Transverse colon (tissue), 4 donors: ENCODE measurements around the gene ALKBH5. TPM values are rescaled to one million over a fixed set of nuclear protein-coding genes. Genes with fewer than 3 reads are reported as not detected.

Source experiments
- DNase-seq: peaks from one replicate; pipeline ENCODE4 v3.0.0-alpha.2; 2019
- H3K27ac ChIP-seq, 4 donors: fragments of 200-600 bp; sonication (generic); 2 replicates each; pipeline ENCODE4 v1.5.1; 2016 to 2018; ENCODE audit warnings: inconsistent platforms in 4 of 4
- H3K27me3 ChIP-seq: fragments of 200-600 bp; sonication (generic); 2 replicates; pipeline ENCODE4 v1.5.1; 2017; ENCODE audit warnings: inconsistent platforms
- H3K36me3 ChIP-seq, 4 donors: fragments of 200-600 bp; sonication (generic); 2 replicates each; pipeline ENCODE4 v1.5.1; 2017 to 2019; ENCODE audit warnings: inconsistent platforms in 4 of 4
- H3K4me1 ChIP-seq, 4 donors: fragments of 200-600 bp; sonication (generic); 2 replicates each; pipeline ENCODE4 v1.5.1; 2017 to 2020; ENCODE audit warnings: inconsistent platforms in 4 of 4
- H3K4me3 ChIP-seq, 4 donors: fragments of 200-600 bp; sonication (generic); 1 replicate in 1 of 4; 2 replicates in 3 of 4; pipeline versions ENCODE4 v1.5.1 to v1.6.1; 2017 to 2019; ENCODE audit warnings: inconsistent platforms in 4 of 4
- H3K9me3 ChIP-seq, 2 donors: fragments of 200-600 bp; sonication (generic); 2 replicates each; pipeline ENCODE4 v1.5.1; 2017 to 2019; ENCODE audit warnings: inconsistent platforms in 2 of 2
- CTCF ChIP-seq, 5 experiments: fragments of 200-600 bp in 3 of 5; fragments of 450-650 bp in 2 of 5; sonication (generic) in 3 of 5; IDR thresholded peaks; 1 replicate in 2 of 5; 2 replicates in 3 of 5; pipeline ENCODE4 v1.5.1; 2016 to 2017; ENCODE audit warnings: antibody characterized with exemption in 5 of 5, inconsistent platforms in 3 of 5, mild to moderate bottlenecking in 2 of 5, moderate library complexity in 1 of 5
- EP300 ChIP-seq: sonication (generic); formaldehyde crosslinking; IDR thresholded peaks from one replicate; pipeline ENCODE4 v1.6.1; 2017; ENCODE audit warnings: antibody characterized with exemption, low read depth
- POLR2A ChIP-seq: fragments of 450-650 bp; IDR thresholded peaks from one replicate; pipeline ENCODE4 v1.6.1; 2016; ENCODE audit warnings: antibody characterized with exemption, mild to moderate bottlenecking, moderate library complexity
- POLR2AphosphoS5 ChIP-seq, 3 donors: sonication (generic); formaldehyde crosslinking; IDR thresholded peaks; one replicate each; pipeline ENCODE4 v1.6.1; 2016; ENCODE audit warnings: antibody characterized with exemption in 3 of 3
- WGBS, 2 donors: methylation state at CpG; one replicate each; pipeline ENCODE4 v1.1.5; 2018; ENCODE audit warnings: low coverage in 1 of 2; 5-methylcytosine and 5-hydroxymethylcytosine counted together
- in situ Hi-C, 4 donors: fragments of 200-750 bp; cut with MboI; loops; one replicate each; pipeline versions ENCODE4 v1.15.0 to v1.15.1; 2017; ENCODE audit warnings: low sequenced_read_pairs in 3 of 4, low pct_ligation_motif_present in 1 of 4, low pct_unique_long_range_greater_than_20kb in 1 of 4
- intact Hi-C: fragments of 100-400 bp; cut with DNase I; formaldehyde crosslinking; loops from one replicate; pipeline ENCODE4 v1.15.1; 2023; ENCODE audit warnings: low total_unique reads
- total RNA-seq, 4 donors: library from RNA; depleted of rRNA; stranded (reverse); fragments of >200 nt; gene quantifications; one replicate each; pipeline ENCODE4 v1.1.0, GENCODE V29; 2016

The ALKBH5 gene
- total RNA-seq = 100 to 1,000 TPM in 2 of 4 donors, 10 to 100 TPM in 2; 69.2 to 109 (median 88.4) TPM

GRCh38 chr17:18183334-18184142 lies at the start of gene ALKBH5:
TSS of gene ALKBH5 (plus strand) at chr17:18183828. CDS start at chr17:18184244, 416 bp downstream.
- TF ChIP-seq CTCF (IDR thresholded peaks at IDR 0.05) (peak in 2 of 5 experiments; percentile 11 to 48), EP300 (peak; percentile 43), POLR2AphosphoS5 (IDR thresholded peaks at IDR 0.05) (peak; percentile 96 to 98 (median 96)), POLR2A (peak; percentile 88)
- H3K27me3 ChIP-seq = no peaks in the 10 kb centered on the region
- peaks cover 35 to 59% (median 50%) of the 10 kb centered on the region in 4 donors for H3K4me1 ChIP-seq

GRCh38 chr17:18136357-18136756 lies 47.3 kb upstream of the ALKBH5 start:
- H3K9me3 ChIP-seq = no peaks in the 10 kb centered on the region
- no peak for DNase-seq
- WGBS, 2 donors = 80% methylated on average over 19 of the region's 19 CpGs; no CpG with 5 or more reads in 1 of the 2 donors

More at GRCh38 chr17:18183334-18184142, at the start of gene ALKBH5:
- Histone ChIP-seq H3K27ac (peak within 1 kb of the TSS; percentile 97 to 100 (median 98)), H3K4me3 (peak within 1 kb of the TSS; percentile 81 to 99 (median 86)), H3K9me3 (no peaks in the 10 kb centered on the region), H3K36me3 (no peaks in the 10 kb centered on the region)
- intact Hi-C loops = no loop called here
- in situ Hi-C loops = no loop called here
- 0% methylated on average over 44 of the region's 98 CpGs; no CpG with 5 or more reads in 1 of the 2 donors for WGBS, 2 donors
- DNase-seq = peak; percentile 97

GRCh38 chr17:18138065-18138749 lies 45.4 kb upstream of the ALKBH5 start:
- H3K27ac ChIP-seq = no peak overlapping the region
- TF ChIP-seq POLR2A (no peak), POLR2AphosphoS5 (IDR thresholded peaks at IDR 0.05) (no peak), CTCF (IDR thresholded peaks at IDR 0.05) (no peak), EP300 (no peak)
- no peaks in the 10 kb centered on the region for H3K9me3 ChIP-seq
- no peak for DNase-seq
- intact Hi-C loops = no loop called here
- WGBS, 2 donors = 58 to 78% methylated on average over 2 to 5 of the region's 8 CpGs
- H3K36me3 ChIP-seq = no peaks in the 10 kb centered on the region
- H3K4me3 ChIP-seq = no peak overlapping the region
- in situ Hi-C loops = no loop called here
- peaks cover under 1% of the 10 kb centered on the region for H3K27me3 ChIP-seq
- H3K4me1 ChIP-seq = no peaks in the 10 kb centered on the region

More at GRCh38 chr17:18136357-18136756, 47.3 kb upstream of the ALKBH5 start:
- in situ Hi-C loops (no loop called here), intact Hi-C loops (no loop called here)
- no peak overlapping the region for H3K27ac ChIP-seq
- H3K4me3 ChIP-seq = no peak overlapping the region
- no peaks in the 10 kb centered on the region for H3K27me3 ChIP-seq
- TF ChIP-seq EP300 (no peak), POLR2AphosphoS5 (IDR thresholded peaks at IDR 0.05) (no peak), CTCF (IDR thresholded peaks at IDR 0.05) (no peak), POLR2A (no peak)
- no peaks in the 10 kb centered on the region for H3K4me1 ChIP-seq
- H3K36me3 ChIP-seq = no peaks in the 10 kb centered on the region

GRCh38 chr17:18139092-18139491 lies 44.5 kb upstream of the ALKBH5 start:
- no peak for TF ChIP-seq POLR2A
- TF ChIP-seq EP300 = no peak
- no peak for TF ChIP-seq POLR2AphosphoS5 (IDR thresholded peaks at IDR 0.05)
- intact Hi-C loops (no loop called here), in situ Hi-C loops (no loop called here)
- Histone ChIP-seq H3K36me3 (no peaks in the 10 kb centered on the region), H3K9me3 (no peaks in the 10 kb centered on the region), H3K27me3 (peaks cover 6% of the 10 kb centered on the region), H3K4me3 (no peak overlapping the region), H3K27ac (no peak overlapping the region), H3K4me1 (no peaks in the 10 kb centered on the region)
- DNase-seq = no peak
- 88% methylated on average over 2 of the region's 2 CpGs; no CpG with 5 or more reads in 1 of the 2 donors for WGBS, 2 donors
